HepG2 (cell line): ENCODE measurements around the gene RBBP8NL. TPM values are rescaled to one million over a fixed set of nuclear protein-coding genes. Genes with fewer than 3 reads are reported as not detected.

Experiments used
- FOXC1 ChIP-seq: sonication (generic); formaldehyde crosslinking; IDR thresholded peaks from 2 replicates; pipeline ENCODE4 v1.8.0; 2022; ENCODE audit warnings: mild to moderate bottlenecking, missing genetic modification reagents, borderline replicate concordance
- GATA4 ChIP-seq: sonication (generic); IDR thresholded peaks from 2 replicates; pipeline ENCODE4 v1.6.1; 2016; ENCODE audit warnings: antibody characterized with exemption, low read depth, borderline replicate concordance
- HIVEP1 ChIP-seq: sonication (generic); formaldehyde crosslinking; IDR thresholded peaks from 2 replicates; pipeline ENCODE4 v1.4.0; 2020; ENCODE audit warnings: mild to moderate bottlenecking, missing genetic modification reagents
- HNF4G ChIP-seq, 2 experiments: sonication (generic) in 1 of 2; formaldehyde crosslinking in 1 of 2; IDR thresholded peaks; 2 replicates each; pipeline versions ENCODE4 v1.4.0 to v1.6.1; 2011 to 2020; ENCODE audit warnings: borderline replicate concordance in 2 of 2, low read depth in 2 of 2, mild to moderate bottlenecking in 2 of 2, low read length in 1 of 2, missing genetic modification reagents in 1 of 2, moderate library complexity in 1 of 2
- MYNN ChIP-seq: sonication (generic); formaldehyde crosslinking; IDR thresholded peaks from 2 replicates; pipeline ENCODE4 v1.4.0; 2020; ENCODE audit warnings: mild to moderate bottlenecking, low read depth, missing genetic modification reagents
- PAWR ChIP-seq: sonication (generic); formaldehyde crosslinking; IDR thresholded peaks from 2 replicates; pipeline ENCODE4 v1.4.0; 2020; ENCODE audit warnings: missing genetic modification reagents, mild to moderate bottlenecking, borderline replicate concordance
- ZBTB21 ChIP-seq: sonication (generic); formaldehyde crosslinking; IDR thresholded peaks from 2 replicates; pipeline ENCODE4 v1.4.0; 2020; ENCODE audit warnings: missing genetic modification reagents
- ZBTB7B ChIP-seq: sonication (generic); formaldehyde crosslinking; IDR thresholded peaks from 2 replicates; pipeline ENCODE4 v1.4.0; 2020; ENCODE audit warnings: missing genetic modification reagents
- ZC3H13 ChIP-seq: sonication (generic); formaldehyde crosslinking; IDR thresholded peaks from 2 replicates; pipeline ENCODE4 v1.8.1; 2023; ENCODE audit warnings: mild to moderate bottlenecking, missing genetic modification reagents, moderate library complexity
- ZC3H4 ChIP-seq: sonication (generic); formaldehyde crosslinking; IDR thresholded peaks from 2 replicates; pipeline ENCODE4 v1.4.0; 2020; ENCODE audit warnings: missing genetic modification reagents, borderline replicate concordance
- ZFAT ChIP-seq: sonication (generic); formaldehyde crosslinking; conservative IDR thresholded peaks from 2 replicates; pipeline ENCODE4 v1.8.1; 2023; ENCODE audit warnings: missing genetic modification reagents, inconsistent platforms
- ZFX ChIP-seq: sonication (generic); formaldehyde crosslinking; IDR thresholded peaks from 2 replicates; pipeline ENCODE4 v1.4.0; 2020; ENCODE audit warnings: mild to moderate bottlenecking, low read depth, missing genetic modification reagents, moderate library complexity
- ZKSCAN5 ChIP-seq: sonication (generic); formaldehyde crosslinking; IDR thresholded peaks from 2 replicates; pipeline ENCODE4 v1.5.1; 2020; ENCODE audit warnings: mild to moderate bottlenecking, missing genetic modification reagents
- ZNF879 ChIP-seq: sonication (generic); formaldehyde crosslinking; IDR thresholded peaks from 2 replicates; pipeline ENCODE4 v1.8.1; 2023; ENCODE audit warnings: missing genetic modification reagents
- polyA plus RNA-seq, 8 experiments: library from polyadenylated mRNA; depleted of rRNA in 3 of 8; stranded (reverse) in 7 of 8; unstranded in 1 of 8; fragments of >200 nt; fragmentation: Illumina TruSeq in 4 of 8; extraction: Trizol in 4 of 8; gene quantifications; 2 replicates each; pipeline versions ENCODE4 v1.2.1 to v1.2.3, GENCODE V29; 2011 to 2016; ENCODE audit warnings: low read depth in 4 of 8, missing spikeins in 1 of 8, mixed read lengths in 1 of 8; ENCODE audit not compliant: insufficient read depth in 1 of 8
- total RNA-seq, 5 experiments: library from RNA; depleted of rRNA; stranded (reverse); fragments of >200 nt; fragmentation: Illumina TruSeq; extraction: Trizol; gene quantifications; 2 replicates each; pipeline ENCODE4 v1.2.3, GENCODE V29; 2016; ENCODE audit warnings: low read depth in 1 of 5
- TF ChIP-seq, protein P1 (sequence below): sonication (generic); formaldehyde crosslinking; IDR thresholded peaks from 2 replicates; pipeline ENCODE4 v1.5.1; 2020; ENCODE audit warnings: mild to moderate bottlenecking, missing genetic modification reagents, borderline replicate concordance
- TF ChIP-seq, protein P2 (sequence below): sonication (generic); formaldehyde crosslinking; IDR thresholded peaks from 2 replicates; pipeline ENCODE4 v1.5.0; 2020; ENCODE audit warnings: missing genetic modification reagents, mild to moderate bottlenecking, borderline replicate concordance
- TF ChIP-seq, protein P3 (sequence below): IDR thresholded peaks from 2 replicates; pipeline ENCODE4 v1.6.1; 2016; ENCODE audit warnings: control low read depth
- TF ChIP-seq, protein P4 (sequence below), 2 experiments: sonication (generic) in 1 of 2; formaldehyde crosslinking in 1 of 2; IDR thresholded peaks; 2 replicates each; pipeline versions ENCODE4 v1.4.0 to v1.6.1; 2018 to 2020; ENCODE audit warnings: missing genetic modification reagents in 2 of 2, borderline replicate concordance in 1 of 2, low read depth in 1 of 2, mild to moderate bottlenecking in 1 of 2, missing biosample characterization in 1 of 2

Gene RBBP8NL
- total and polyA plus RNA-seq, 2 of the 13 experiments (the other 11 are each of a cell fraction or from before 2014, with no cell fraction given): 0.69 to 0.86 TPM

DNA sequence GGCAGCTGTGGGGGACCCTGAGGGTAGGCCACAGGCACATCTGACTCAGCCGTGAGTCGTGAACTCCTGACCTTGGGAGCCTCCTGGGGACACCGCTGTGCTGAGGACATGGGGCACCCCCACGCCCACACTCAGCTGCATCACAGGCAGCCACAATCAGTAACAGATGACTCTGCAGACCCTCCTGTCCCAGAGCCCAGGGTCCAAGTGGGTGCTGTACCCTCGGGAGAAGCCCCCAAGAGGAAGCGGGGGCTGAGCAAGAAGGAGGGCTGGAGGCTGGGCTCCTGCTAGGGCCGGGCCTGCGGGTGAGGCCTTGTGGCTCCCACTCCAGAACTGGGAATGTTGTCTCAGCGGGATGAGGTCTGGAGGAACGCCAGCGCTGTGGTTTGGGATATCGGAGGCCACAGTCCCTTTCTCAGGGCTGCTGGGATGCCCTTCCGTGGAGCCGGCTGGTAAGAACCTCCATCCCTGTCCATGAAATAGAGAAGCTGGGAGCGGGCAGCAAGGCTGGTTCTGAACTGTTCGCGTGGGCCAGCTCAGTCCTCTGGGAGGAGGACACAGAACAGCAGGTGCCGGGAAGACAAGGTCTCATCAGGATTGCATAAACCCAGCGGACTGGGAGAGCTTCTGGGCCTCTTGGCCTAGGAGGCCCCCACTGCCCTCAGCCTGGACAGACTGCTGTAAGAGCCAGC is 57.1 kb downstream of the RBBP8NL start (continued):
- TF ChIP-seq, protein P1, sequence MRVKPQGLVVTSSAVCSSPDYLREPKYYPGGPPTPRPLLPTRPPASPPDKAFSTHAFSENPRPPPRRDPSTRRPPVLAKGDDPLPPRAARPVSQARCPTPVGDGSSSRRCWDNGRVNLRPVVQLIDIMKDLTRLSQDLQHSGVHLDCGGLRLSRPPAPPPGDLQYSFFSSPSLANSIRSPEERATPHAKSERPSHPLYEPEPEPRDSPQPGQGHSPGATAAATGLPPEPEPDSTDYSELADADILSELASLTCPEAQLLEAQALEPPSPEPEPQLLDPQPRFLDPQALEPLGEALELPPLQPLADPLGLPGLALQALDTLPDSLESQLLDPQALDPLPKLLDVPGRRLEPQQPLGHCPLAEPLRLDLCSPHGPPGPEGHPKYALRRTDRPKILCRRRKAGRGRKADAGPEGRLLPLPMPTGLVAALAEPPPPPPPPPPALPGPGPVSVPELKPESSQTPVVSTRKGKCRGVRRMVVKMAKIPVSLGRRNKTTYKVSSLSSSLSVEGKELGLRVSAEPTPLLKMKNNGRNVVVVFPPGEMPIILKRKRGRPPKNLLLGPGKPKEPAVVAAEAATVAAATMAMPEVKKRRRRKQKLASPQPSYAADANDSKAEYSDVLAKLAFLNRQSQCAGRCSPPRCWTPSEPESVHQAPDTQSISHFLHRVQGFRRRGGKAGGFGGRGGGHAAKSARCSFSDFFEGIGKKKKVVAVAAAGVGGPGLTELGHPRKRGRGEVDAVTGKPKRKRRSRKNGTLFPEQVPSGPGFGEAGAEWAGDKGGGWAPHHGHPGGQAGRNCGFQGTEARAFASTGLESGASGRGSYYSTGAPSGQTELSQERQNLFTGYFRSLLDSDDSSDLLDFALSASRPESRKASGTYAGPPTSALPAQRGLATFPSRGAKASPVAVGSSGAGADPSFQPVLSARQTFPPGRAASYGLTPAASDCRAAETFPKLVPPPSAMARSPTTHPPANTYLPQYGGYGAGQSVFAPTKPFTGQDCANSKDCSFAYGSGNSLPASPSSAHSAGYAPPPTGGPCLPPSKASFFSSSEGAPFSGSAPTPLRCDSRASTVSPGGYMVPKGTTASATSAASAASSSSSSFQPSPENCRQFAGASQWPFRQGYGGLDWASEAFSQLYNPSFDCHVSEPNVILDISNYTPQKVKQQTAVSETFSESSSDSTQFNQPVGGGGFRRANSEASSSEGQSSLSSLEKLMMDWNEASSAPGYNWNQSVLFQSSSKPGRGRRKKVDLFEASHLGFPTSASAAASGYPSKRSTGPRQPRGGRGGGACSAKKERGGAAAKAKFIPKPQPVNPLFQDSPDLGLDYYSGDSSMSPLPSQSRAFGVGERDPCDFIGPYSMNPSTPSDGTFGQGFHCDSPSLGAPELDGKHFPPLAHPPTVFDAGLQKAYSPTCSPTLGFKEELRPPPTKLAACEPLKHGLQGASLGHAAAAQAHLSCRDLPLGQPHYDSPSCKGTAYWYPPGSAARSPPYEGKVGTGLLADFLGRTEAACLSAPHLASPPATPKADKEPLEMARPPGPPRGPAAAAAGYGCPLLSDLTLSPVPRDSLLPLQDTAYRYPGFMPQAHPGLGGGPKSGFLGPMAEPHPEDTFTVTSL (CRISPR knock-in tag): no peak
- TF ChIP-seq ZNF879 (CRISPR knock-in tag): no peak
- TF ChIP-seq ZKSCAN5 (CRISPR knock-in tag): 0 out of 2 replicates have a peak, but pooled peaks have one; percentile 11
- peak; percentile 58; the same call in 1 of the 2 replicates for TF ChIP-seq ZC3H13 (CRISPR knock-in tag)
- no peak for TF ChIP-seq ZBTB21
- TF ChIP-seq, protein P2, sequence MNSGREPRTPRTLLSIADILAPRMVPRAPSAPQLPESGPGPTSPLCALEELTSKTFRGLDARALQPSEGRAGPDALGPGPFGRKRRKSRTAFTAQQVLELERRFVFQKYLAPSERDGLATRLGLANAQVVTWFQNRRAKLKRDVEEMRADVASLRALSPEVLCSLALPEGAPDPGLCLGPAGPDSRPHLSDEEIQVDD (CRISPR knock-in tag): peak; percentile 83; the same call in 1 of the 2 replicates
- TF ChIP-seq ZBTB7B (CRISPR knock-in tag): peak; percentile 76
- peak; percentile 16; the same call in 1 of the 2 replicates for TF ChIP-seq FOXC1 (CRISPR knock-in tag)
- TF ChIP-seq ZFX (CRISPR knock-in tag): peak; percentile 85
- TF ChIP-seq MYNN (CRISPR knock-in tag): no peak
- TF ChIP-seq ZC3H4 (CRISPR knock-in tag): peak; percentile 25; the same call in 1 of the 2 replicates
- no peak for TF ChIP-seq PAWR
- TF ChIP-seq HNF4G (IDR thresholded peaks at IDR 0.05; ENCODE audit: borderline replicate concordance, low read depth, low read length): peak; percentile 4; the same call in 1 of the 2 replicates
- TF ChIP-seq HNF4G (CRISPR knock-in tag; IDR thresholded peaks at IDR 0.05; ENCODE audit: borderline replicate concordance, low read depth): no peak
- TF ChIP-seq GATA4: 0 out of 2 replicates have a peak, but pooled peaks have one; percentile 42
- TF ChIP-seq, protein P3, sequence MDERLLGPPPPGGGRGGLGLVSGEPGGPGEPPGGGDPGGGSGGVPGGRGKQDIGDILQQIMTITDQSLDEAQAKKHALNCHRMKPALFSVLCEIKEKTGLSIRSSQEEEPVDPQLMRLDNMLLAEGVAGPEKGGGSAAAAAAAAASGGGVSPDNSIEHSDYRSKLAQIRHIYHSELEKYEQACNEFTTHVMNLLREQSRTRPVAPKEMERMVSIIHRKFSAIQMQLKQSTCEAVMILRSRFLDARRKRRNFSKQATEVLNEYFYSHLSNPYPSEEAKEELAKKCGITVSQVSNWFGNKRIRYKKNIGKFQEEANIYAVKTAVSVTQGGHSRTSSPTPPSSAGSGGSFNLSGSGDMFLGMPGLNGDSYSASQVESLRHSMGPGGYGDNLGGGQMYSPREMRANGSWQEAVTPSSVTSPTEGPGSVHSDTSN (CRISPR knock-in tag): peak; percentile 31; the same call in 1 of the 2 replicates
- TF ChIP-seq, protein P4, sequence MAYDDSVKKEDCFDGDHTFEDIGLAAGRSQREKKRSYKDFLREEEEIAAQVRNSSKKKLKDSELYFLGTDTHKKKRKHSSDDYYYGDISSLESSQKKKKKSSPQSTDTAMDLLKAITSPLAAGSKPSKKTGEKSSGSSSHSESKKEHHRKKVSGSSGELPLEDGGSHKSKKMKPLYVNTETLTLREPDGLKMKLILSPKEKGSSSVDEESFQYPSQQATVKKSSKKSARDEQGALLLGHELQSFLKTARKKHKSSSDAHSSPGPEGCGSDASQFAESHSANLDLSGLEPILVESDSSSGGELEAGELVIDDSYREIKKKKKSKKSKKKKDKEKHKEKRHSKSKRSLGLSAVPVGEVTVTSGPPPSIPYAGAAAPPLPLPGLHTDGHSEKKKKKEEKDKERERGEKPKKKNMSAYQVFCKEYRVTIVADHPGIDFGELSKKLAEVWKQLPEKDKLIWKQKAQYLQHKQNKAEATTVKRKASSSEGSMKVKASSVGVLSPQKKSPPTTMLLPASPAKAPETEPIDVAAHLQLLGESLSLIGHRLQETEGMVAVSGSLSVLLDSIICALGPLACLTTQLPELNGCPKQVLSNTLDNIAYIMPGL (CRISPR knock-in tag; IDR thresholded peaks at IDR 0.05; ENCODE audit: borderline replicate concordance in 1 of 2, low read depth in 1 of 2): no peak; a peak in 1 of 4 replicates
- no peak for TF ChIP-seq ZFAT (CRISPR knock-in tag)
- TF ChIP-seq HIVEP1 (CRISPR knock-in tag): peak; percentile 74; the same call in 1 of the 2 replicates
